Thymus (tissue), 14 donors: ENCODE measurements around the gene BBX. TPM values are rescaled to one million over a fixed set of nuclear protein-coding genes. Genes with fewer than 3 reads are reported as not detected.

ENCODE experiments used
- DNase-seq, 9 donors: peaks; one replicate each; pipeline ENCODE4 v3.0.0-alpha.2; 2013; ENCODE audit warnings: low spot score in 9 of 9, low read depth in 6 of 9, missing footprints in 1 of 9
- H3K27ac ChIP-seq, 2 donors: one replicate each; pipeline ENCODE4 v1.5.1; 2013; ENCODE audit warnings: control low read depth in 1 of 2, low read depth in 1 of 2, low read length in 1 of 2, mild to moderate bottlenecking in 1 of 2, moderate library complexity in 1 of 2
- H3K27me3 ChIP-seq, 2 donors: one replicate each; pipeline ENCODE4 v1.5.1; 2013; ENCODE audit warnings: low read length in 1 of 2; ENCODE audit not compliant: control insufficient read depth in 2 of 2, insufficient read depth in 1 of 2
- H3K36me3 ChIP-seq, 2 donors: one replicate each; pipeline ENCODE4 v1.5.1; 2013; ENCODE audit warnings: low read length in 1 of 2, mild to moderate bottlenecking in 1 of 2, moderate library complexity in 1 of 2; ENCODE audit not compliant: control insufficient read depth in 2 of 2, insufficient read depth in 2 of 2
- H3K4me1 ChIP-seq, 2 donors: one replicate each; pipeline ENCODE4 v1.5.1; 2013; ENCODE audit warnings: low read length in 2 of 2; ENCODE audit not compliant: control insufficient read depth in 2 of 2, insufficient read depth in 2 of 2
- H3K4me3 ChIP-seq, 2 donors: one replicate each; pipeline ENCODE4 v1.5.1; 2013; ENCODE audit warnings: low read length in 2 of 2, control low read depth in 1 of 2, mild to moderate bottlenecking in 1 of 2
- H3K9me3 ChIP-seq, 2 donors: one replicate each; pipeline ENCODE4 v1.5.1; 2013; ENCODE audit warnings: low read length in 1 of 2, mild to moderate bottlenecking in 1 of 2; ENCODE audit not compliant: control insufficient read depth in 2 of 2, insufficient read depth in 1 of 2
- WGBS: extraction: QIAGEN DNeasy Blood & Tissue Kit; methylation state at CpG from one replicate; pipeline ENCODE4 v1.1.7; 2013; 5-methylcytosine and 5-hydroxymethylcytosine counted together
- long read RNA-seq, 10 donors: transcript quantifications; one replicate each; lab custom pipeline, GENCODE V29; 2026
- polyA plus RNA-seq: library from polyadenylated mRNA; stranded (reverse); fragments of 200-250 nt; gene quantifications from one replicate; pipeline ENCODE4 v1.2.3, GENCODE V29; 2013
- total RNA-seq: library from RNA; stranded (reverse); fragments of 120-200 nt; gene quantifications from one replicate; pipeline ENCODE4 v1.2.4, GENCODE V29; 2013
- donor health status: healthy.

Gene BBX
- total RNA-seq, result 31.3 TPM
- 8.9 TPM for polyA plus RNA-seq
- long read RNA-seq, donor 1, result 0 reads
- long read RNA-seq, donor 2, full-length matches to known transcripts, result 1 of 52 reads
- long read RNA-seq, donor 2, partial matches to known transcripts, result 51 of 52 reads
- long read RNA-seq, donor 2, other reads (novel, unspliced or antisense), result 0 of 52 reads
- long read RNA-seq, donor 3, partial matches to known transcripts, result 13 of 13 reads
- long read RNA-seq, donor 3, other reads (novel, unspliced or antisense), result 0 of 13 reads
- long read RNA-seq, donor 4, partial matches to known transcripts, result 10 of 10 reads
- long read RNA-seq, donor 4, other reads (novel, unspliced or antisense), result 0 of 10 reads
- long read RNA-seq, donor 5, partial matches to known transcripts, result 21 of 22 reads
- long read RNA-seq, donor 5, other reads (novel, unspliced or antisense), result 0 of 22 reads
- long read RNA-seq, donor 6, full-length matches to known transcripts, result 4 of 17 reads
- long read RNA-seq, donor 6, partial matches to known transcripts, result 13 of 17 reads
- long read RNA-seq, donor 6, other reads (novel, unspliced or antisense), result 0 of 17 reads
- long read RNA-seq, donor 7, partial matches to known transcripts, result 17 of 17 reads
- long read RNA-seq, donor 7, other reads (novel, unspliced or antisense), result 0 of 17 reads
- long read RNA-seq, donor 8, result 0 reads
- long read RNA-seq, donor 9, partial matches to known transcripts, result 12 of 12 reads
- long read RNA-seq, donor 9, other reads (novel, unspliced or antisense), result 0 of 12 reads
- long read RNA-seq, donor 10, partial matches to known transcripts, result 0 of 1 reads
- long read RNA-seq, donor 10, other reads (novel, unspliced or antisense), result 0 of 1 reads

GRCh38 chr3:107522510-107523288, at the start of gene BBX:
Gene BBX, plus strand, starts transcription at chr3:107522962. Its CDS starts 187,499 bp downstream, at chr3:107710461.
- Histone ChIP-seq H3K36me3 (no peaks in the 10 kb centered on the region), H3K9me3 (no peaks in the 10 kb centered on the region), H3K4me1 (peaks cover 7 to 15% of the 10 kb centered on the region in 2 donors), H3K27ac (peak within 1 kb of the TSS; percentile 94 to 98), H3K4me3 (peak within 1 kb of the TSS; percentile 69 to 98), H3K27me3 (peaks cover 0 to 13% of the 10 kb centered on the region in 2 donors)
- WGBS, result 1% methylated on average over 42 of the region's 42 CpGs
- DNase-seq, result peak; percentile 93 to 99 (median 97)

- DNase-seq, result no peak
- no peaks in the 10 kb centered on the region for H3K4me1 ChIP-seq
- H3K4me3 ChIP-seq, result no peak overlapping the region
- no peaks in the 10 kb centered on the region for H3K36me3 ChIP-seq
- no peaks in the 10 kb centered on the region for H3K27me3 ChIP-seq
- no peaks in the 10 kb centered on the region for H3K9me3 ChIP-seq
- H3K27ac ChIP-seq, result no peak overlapping the region
Observed at GRCh38 chr3:107476462-107476861, 46.3 kb upstream of the BBX start.

DNA sequence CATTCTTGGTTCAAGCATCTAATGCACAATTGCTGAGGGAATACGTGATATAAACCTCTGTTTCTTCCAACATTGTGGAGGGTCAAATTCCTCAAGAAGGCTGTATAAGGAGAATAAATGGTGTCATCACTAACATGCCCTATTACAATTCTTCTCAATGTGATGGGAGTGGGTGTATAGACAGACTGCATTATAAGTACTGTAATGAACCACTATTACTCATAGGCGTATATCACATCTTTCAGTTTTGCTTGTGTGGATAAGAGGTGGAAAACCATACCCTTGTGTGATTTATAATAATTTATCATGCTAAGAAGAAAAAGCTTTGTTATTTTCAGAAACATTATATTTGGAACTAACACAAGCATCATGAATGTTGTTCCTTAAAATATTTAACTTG, 35.3 kb upstream of the BBX start:
- H3K27me3 ChIP-seq, result no peaks in the 10 kb centered on the region
- H3K36me3 ChIP-seq, result no peaks in the 10 kb centered on the region
- 99% methylated on average over 2 of the region's 2 CpGs for WGBS

GRCh38 chr3:107488942-107489341, 33.8 kb upstream of the BBX start:
- WGBS, result 97% methylated on average over 4 of the region's 4 CpGs
- no peaks in the 10 kb centered on the region for H3K36me3 ChIP-seq
- no peak overlapping the region for H3K4me3 ChIP-seq
- no peak for DNase-seq
- H3K27me3 ChIP-seq, result no peaks in the 10 kb centered on the region
- no peaks in the 10 kb centered on the region for H3K4me1 ChIP-seq
- H3K27ac ChIP-seq, result no peak overlapping the region
- H3K9me3 ChIP-seq, result no peaks in the 10 kb centered on the region

More for the DNA sequence above, 35.3 kb upstream of the BBX start:
- Histone ChIP-seq H3K4me3 (no peak overlapping the region), H3K9me3 (no peaks in the 10 kb centered on the region), H3K27ac (no peak overlapping the region), H3K4me1 (no peaks in the 10 kb centered on the region)
- no peak for DNase-seq

DNA sequence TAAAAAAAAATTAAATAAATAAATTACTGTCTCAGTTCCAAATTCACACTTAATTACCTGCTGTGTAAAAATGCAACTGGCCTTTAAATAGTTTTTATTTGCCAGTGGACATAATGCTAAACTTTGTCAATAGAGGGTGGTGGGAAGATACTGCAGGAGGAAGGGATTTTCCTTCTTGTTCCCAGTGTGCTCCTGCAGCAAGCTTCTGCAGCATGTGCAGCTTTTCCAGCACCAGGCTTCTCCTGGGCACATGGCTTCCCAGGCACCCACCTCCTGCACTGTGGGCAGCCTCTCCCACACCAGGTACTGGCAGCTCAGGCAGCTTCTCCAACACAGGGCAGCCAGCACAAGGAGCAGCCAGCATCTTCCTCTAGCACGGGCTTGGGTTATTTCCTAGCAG, 29.6 kb upstream of the BBX start:
- Histone ChIP-seq H3K9me3 (no peaks in the 10 kb centered on the region), H3K36me3 (no peaks in the 10 kb centered on the region), H3K4me1 (no peaks in the 10 kb centered on the region), H3K4me3 (no peak overlapping the region), H3K27ac (no peak overlapping the region), H3K27me3 (no peaks in the 10 kb centered on the region)
- WGBS, result 96% methylated on average over 1 of the region's 1 CpG
- DNase-seq, result no peak

- Histone ChIP-seq H3K36me3 (no peaks in the 10 kb centered on the region), H3K9me3 (no peaks in the 10 kb centered on the region), H3K4me1 (no peaks in the 10 kb centered on the region), H3K27ac (no peak overlapping the region), H3K4me3 (no peak overlapping the region), H3K27me3 (no peaks in the 10 kb centered on the region)
- 98% methylated on average over 3 of the region's 3 CpGs for WGBS
- DNase-seq, result no peak
Observed at GRCh38 chr3:107496855-107497254, 25.9 kb upstream of the BBX start.

DNA sequence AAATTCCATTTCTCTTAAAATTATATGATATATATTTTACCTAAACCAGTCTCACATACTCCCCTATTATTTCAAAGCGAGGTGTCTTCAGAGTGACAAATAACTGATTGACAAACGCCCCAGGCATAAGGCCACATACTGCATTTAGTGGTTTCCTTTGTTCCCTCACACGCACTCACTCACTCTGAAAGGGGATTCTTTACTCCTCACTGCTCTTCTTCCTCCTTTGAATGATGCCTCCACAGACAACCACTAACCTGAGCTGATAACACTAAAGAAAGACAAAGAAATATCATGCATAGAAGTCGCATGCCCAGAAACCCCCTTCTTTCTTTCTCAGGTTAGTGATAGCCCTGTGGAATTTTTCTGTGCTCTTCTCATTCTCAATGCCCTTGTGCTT, 24.1 kb upstream of the BBX start:
- Histone ChIP-seq H3K9me3 (no peaks in the 10 kb centered on the region), H3K36me3 (no peaks in the 10 kb centered on the region), H3K4me3 (no peak overlapping the region), H3K4me1 (no peaks in the 10 kb centered on the region), H3K27me3 (no peaks in the 10 kb centered on the region), H3K27ac (no peak overlapping the region)
- peak in 1 of 9 donors; percentile 13 for DNase-seq
- 53% methylated on average over 4 of the region's 4 CpGs for WGBS

DNA sequence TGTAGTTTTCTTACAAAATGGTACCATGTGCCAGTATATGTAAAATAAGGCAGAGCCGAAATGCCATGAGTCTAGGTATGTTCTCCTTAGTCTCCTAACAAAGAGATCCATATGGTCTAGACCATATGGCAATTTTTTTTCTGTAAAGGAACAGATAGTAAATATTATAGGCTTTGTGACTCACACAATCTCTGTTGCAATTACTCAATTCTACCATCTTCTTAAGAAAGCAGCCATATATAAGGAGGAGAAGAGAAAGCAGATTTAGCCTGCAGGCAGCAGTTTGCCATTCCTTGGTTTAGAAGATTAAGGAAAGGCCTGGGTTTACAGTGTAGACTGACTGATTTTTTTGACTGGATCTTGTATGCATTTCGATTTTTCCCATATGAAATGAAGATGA, 16.3 kb upstream of the BBX start:
- no peak overlapping the region for H3K27ac ChIP-seq
- DNase-seq, result no peak
- no peak overlapping the region for H3K4me3 ChIP-seq
- 97% methylated on average over 2 of the region's 2 CpGs for WGBS
- no peaks in the 10 kb centered on the region for H3K27me3 ChIP-seq
- no peaks in the 10 kb centered on the region for H3K9me3 ChIP-seq
- no peaks in the 10 kb centered on the region for H3K36me3 ChIP-seq
- H3K4me1 ChIP-seq, result no peaks in the 10 kb centered on the region
